GM12878 (cell line): ENCODE data around the gene UMAD1. TPM values are rescaled to one million over a fixed set of nuclear protein-coding genes. Genes with fewer than 3 reads are reported as not detected.
A peak's percentile ranks its signal among the peaks of the same experiment; 100 is the strongest.

Experiments
- ATF2 ChIP-seq: IDR thresholded peaks from 2 replicates; pipeline ENCODE4 v1.6.1; 2012; ENCODE audit warnings: low read length, inconsistent platforms
- ATF7 ChIP-seq: fragments of 450-650 bp; IDR thresholded peaks from 2 replicates; pipeline ENCODE4 v1.6.1; 2016; ENCODE audit warnings: low read depth, mild to moderate bottlenecking
- CBFB ChIP-seq: IDR thresholded peaks from 2 replicates; pipeline ENCODE4 v1.6.1; 2016; ENCODE audit warnings: antibody characterized with exemption, low read depth
- CUX1 ChIP-seq: IDR thresholded peaks from 2 replicates; pipeline ENCODE4 v1.6.1; 2012; ENCODE audit warnings: improper control_type of control experiment, low read depth, low read length; ENCODE audit not compliant: insufficient replicate concordance
- DPF2 ChIP-seq: fragments of 450-650 bp; IDR thresholded peaks from 2 replicates; pipeline ENCODE4 v1.6.1; 2017; ENCODE audit warnings: mild to moderate bottlenecking
- EED ChIP-seq: sonication (generic); IDR thresholded peaks from 2 replicates; pipeline ENCODE4 v1.6.1; 2016; ENCODE audit warnings: antibody characterized with exemption, low read depth
- FOXM1 ChIP-seq: IDR thresholded peaks from 2 replicates; pipeline ENCODE4 v1.6.1; 2012; ENCODE audit warnings: low read depth, mild to moderate bottlenecking, inconsistent platforms, low read length, moderate library complexity
- IKZF2 ChIP-seq, 2 experiments: fragments of 450-650 bp; IDR thresholded peaks; 2 replicates each; pipeline ENCODE4 v1.6.1; 2017; ENCODE audit warnings: mild to moderate bottlenecking in 2 of 2, moderate library complexity in 2 of 2
- IRF4 ChIP-seq: IDR thresholded peaks from 2 replicates; pipeline ENCODE4 v1.6.1; 2011; ENCODE audit warnings: low read depth, low read length
- MEF2A ChIP-seq: IDR thresholded peaks from 2 replicates; pipeline ENCODE4 v1.6.1; 2011; ENCODE audit warnings: low read depth, mild to moderate bottlenecking, low read length, moderate library complexity; ENCODE audit not compliant: insufficient read depth
- MTA2 ChIP-seq: fragments of 450-650 bp; IDR thresholded peaks from 2 replicates; pipeline ENCODE4 v1.6.1; 2016; ENCODE audit warnings: low read depth, mild to moderate bottlenecking, moderate library complexity
- NFXL1 ChIP-seq: fragments of 450-650 bp; IDR thresholded peaks from 2 replicates; pipeline ENCODE4 v1.6.1; 2017; ENCODE audit warnings: antibody characterized with exemption, mild to moderate bottlenecking, borderline replicate concordance
- NR2F1 ChIP-seq: fragments of 450-650 bp; conservative IDR thresholded peaks from 2 replicates; pipeline ENCODE4 v1.6.1; 2017; ENCODE audit warnings: mild to moderate bottlenecking
- PAX5 ChIP-seq: IDR thresholded peaks from 2 replicates; pipeline ENCODE4 v1.6.1; 2011; ENCODE audit warnings: low read depth, low read length, borderline replicate concordance
- POU2F2 ChIP-seq: IDR thresholded peaks from 3 replicates; pipeline ENCODE4 v1.6.1; 2011; ENCODE audit warnings: low read depth, mild to moderate bottlenecking, low read length, borderline replicate concordance
- RFX5 ChIP-seq: IDR thresholded peaks from 2 replicates; pipeline ENCODE4 v1.6.1; 2011; ENCODE audit warnings: low read depth, low read length, improper control_type of control experiment
- SKIL ChIP-seq: fragments of 450-650 bp; IDR thresholded peaks from 2 replicates; pipeline ENCODE4 v1.6.1; 2017; ENCODE audit warnings: mild to moderate bottlenecking, low read depth, inconsistent platforms; ENCODE audit not compliant: poor library complexity, severe bottlenecking
- SREBF1 ChIP-seq: IDR thresholded peaks from 2 replicates; pipeline ENCODE4 v1.6.1; 2012; ENCODE audit warnings: mild to moderate bottlenecking, low read length
- STAT1 ChIP-seq: fragments of 450-650 bp; conservative IDR thresholded peaks from 2 replicates; pipeline ENCODE4 v1.6.1; 2014; ENCODE audit warnings: antibody characterized with exemption, mild to moderate bottlenecking
- TBL1XR1 ChIP-seq: IDR thresholded peaks from 2 replicates; pipeline ENCODE4 v1.6.1; 2012; ENCODE audit warnings: low read depth, low read length, improper control_type of control experiment
- ZBED1 ChIP-seq: IDR thresholded peaks from 2 replicates; pipeline ENCODE4 v1.6.1; 2016; ENCODE audit warnings: borderline replicate concordance
- ZNF274 ChIP-seq: IDR thresholded peaks from one replicate; pipeline ENCODE4 v1.8.0; 2011; ENCODE audit not compliant: insufficient read length, insufficient read depth
- ZSCAN29 ChIP-seq: fragments of 450-650 bp; IDR thresholded peaks from 2 replicates; pipeline ENCODE4 v1.6.1; 2017; ENCODE audit warnings: mild to moderate bottlenecking, moderate library complexity
- polyA plus RNA-seq, 11 experiments: library from polyadenylated mRNA; depleted of rRNA in 4 of 11; unstranded in 6 of 11; stranded (reverse) in 5 of 11; fragments of >200 nt; fragmentation: Nextera tagmentation in 4 of 11; fragmentation: Illumina TruSeq in 1 of 11; extraction: Ambion mirVana in 4 of 11; extraction: Trizol in 1 of 11; gene quantifications; 1 replicate in 1 of 11; 2 replicates in 10 of 11; pipeline versions ENCODE4 v1.2.1 to v1.2.3, GENCODE V29; 2011 to 2016; ENCODE audit warnings: inconsistent platforms in 2 of 11, missing spikeins in 2 of 11, low read depth in 1 of 11
- total RNA-seq, 4 experiments: library from RNA; depleted of rRNA in 3 of 4; stranded (reverse); fragments of >200 nt in 3 of 4; fragmentation: Illumina TruSeq in 1 of 4; extraction: Trizol in 1 of 4; gene quantifications; 2 replicates each; pipeline versions ENCODE4 v1.2.1 to v1.2.3, GENCODE V29; 2013 to 2021
- TF ChIP-seq, protein P1 (sequence below): fragments of 450-650 bp; IDR thresholded peaks from 2 replicates; pipeline ENCODE4 v1.6.1; 2016; ENCODE audit warnings: mild to moderate bottlenecking

The UMAD1 gene
- total and polyA plus RNA-seq, 10 of the 15 experiments (the other 5 are each of a cell fraction or from before 2014, with no cell fraction given) = 6.0 to 28.6 (median 9.3) TPM

DNA sequence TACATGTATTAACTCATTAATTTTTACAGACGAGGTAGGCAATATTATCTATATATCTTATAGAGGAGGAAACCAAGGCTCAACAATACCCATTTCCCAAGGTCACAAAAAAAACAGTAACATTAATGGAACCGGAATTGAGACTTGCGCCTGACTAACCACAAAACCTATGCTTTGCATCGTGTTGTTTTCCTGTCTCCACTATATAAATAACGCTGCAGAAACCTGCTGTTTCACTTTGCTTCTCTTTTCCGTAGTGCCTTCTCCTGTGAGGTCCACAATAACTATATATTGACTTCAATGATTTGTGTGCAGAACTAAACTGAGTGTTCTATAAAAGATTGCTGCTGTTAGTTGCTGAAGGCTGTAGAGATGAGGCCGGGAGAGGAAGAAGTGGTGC lies 175.5 kb downstream of the UMAD1 start (continued):
- TF ChIP-seq SKIL = peak; percentile 77
- TF ChIP-seq, protein P1, sequence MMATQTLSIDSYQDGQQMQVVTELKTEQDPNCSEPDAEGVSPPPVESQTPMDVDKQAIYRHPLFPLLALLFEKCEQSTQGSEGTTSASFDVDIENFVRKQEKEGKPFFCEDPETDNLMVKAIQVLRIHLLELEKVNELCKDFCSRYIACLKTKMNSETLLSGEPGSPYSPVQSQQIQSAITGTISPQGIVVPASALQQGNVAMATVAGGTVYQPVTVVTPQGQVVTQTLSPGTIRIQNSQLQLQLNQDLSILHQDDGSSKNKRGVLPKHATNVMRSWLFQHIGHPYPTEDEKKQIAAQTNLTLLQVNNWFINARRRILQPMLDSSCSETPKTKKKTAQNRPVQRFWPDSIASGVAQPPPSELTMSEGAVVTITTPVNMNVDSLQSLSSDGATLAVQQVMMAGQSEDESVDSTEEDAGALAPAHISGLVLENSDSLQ = no peak
- peak; percentile 79; the same call in 1 of the 2 replicates for TF ChIP-seq ZBED1
- TF ChIP-seq ZNF274 = no peak
- peak; percentile 36; the same call in 1 of the 2 replicates for TF ChIP-seq NR2F1
- no peak for TF ChIP-seq ZSCAN29
- TF ChIP-seq NFXL1 = no peak
- peak; percentile 74 for TF ChIP-seq EED
- peak; percentile 94 for TF ChIP-seq TBL1XR1
- peak; percentile 84 for TF ChIP-seq CBFB
- TF ChIP-seq POU2F2 = peak; percentile 94; the same call in 2 of the 3 replicates
- TF ChIP-seq MEF2A = 0 out of 2 replicates have a peak, but pooled peaks have one; percentile 62
- TF ChIP-seq SREBF1 = no peak
- peak; percentile 54; the same call in 1 of the 2 replicates for TF ChIP-seq MTA2
- peak; percentile 84 for TF ChIP-seq FOXM1
- TF ChIP-seq PAX5 = peak; percentile 73; the same call in 1 of the 2 replicates
- peak; percentile 55; the same call in 1 of the 2 replicates for TF ChIP-seq DPF2
- TF ChIP-seq IRF4 = 0 out of 2 replicates have a peak, but pooled peaks have one; percentile 56
- TF ChIP-seq ATF7 = no peak
- TF ChIP-seq CUX1 = peak; percentile 15
- peak; percentile 71 to 87 for TF ChIP-seq IKZF2 (IDR thresholded peaks at IDR 0.05)
- no peak for TF ChIP-seq RFX5
- no peak for TF ChIP-seq STAT1
- peak; percentile 81; the same call in 1 of the 2 replicates for TF ChIP-seq ATF2
